ENCODE results near the gene SUPT6H.
A peak's percentile ranks its signal among the peaks of the same experiment; 100 is the strongest.
"Not testable (repeated sequence)": the region's sequence is repeated elsewhere in the genome, so short reads cannot be mapped to it uniquely, and the experiment has no call there.

Gene SUPT6H

GRCh38 chr17:28735913-28736769 lies 74.1 kb downstream of the SUPT6H start:
- DNase-seq (ENCODE audit: low read depth, low spot score) = not testable (repeated sequence)

DNA sequence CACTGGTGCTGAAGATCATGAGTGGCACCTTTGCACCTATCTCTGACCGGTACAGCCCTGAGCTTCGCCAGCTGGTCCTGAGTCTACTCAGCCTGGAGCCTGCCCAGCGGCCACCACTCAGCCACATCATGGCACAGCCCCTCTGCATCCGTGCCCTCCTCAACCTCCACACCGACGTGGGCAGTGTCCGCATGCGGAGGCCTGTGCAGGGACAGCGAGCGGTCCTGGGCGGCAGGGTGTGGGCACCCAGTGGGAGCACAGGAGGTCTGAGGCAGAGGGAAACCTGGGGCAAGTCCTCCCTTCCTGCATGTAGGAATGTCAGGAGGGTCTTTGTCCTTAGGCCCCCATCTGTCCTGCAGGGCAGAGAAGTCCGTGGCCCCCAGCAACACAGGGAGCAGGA lies 75.3 kb downstream of the SUPT6H start:
- DNase-seq (ENCODE audit: low read depth, low spot score) = no peak

GRCh38 chr17:28737770-28738679 lies 76.0 kb downstream of the SUPT6H start:
- DNase-seq (ENCODE audit: low read depth, low spot score) = no peak

GRCh38 chr17:28738680-28739384 lies 76.8 kb downstream of the SUPT6H start:
- no peak for DNase-seq (ENCODE audit: low read depth, low spot score)

DNA sequence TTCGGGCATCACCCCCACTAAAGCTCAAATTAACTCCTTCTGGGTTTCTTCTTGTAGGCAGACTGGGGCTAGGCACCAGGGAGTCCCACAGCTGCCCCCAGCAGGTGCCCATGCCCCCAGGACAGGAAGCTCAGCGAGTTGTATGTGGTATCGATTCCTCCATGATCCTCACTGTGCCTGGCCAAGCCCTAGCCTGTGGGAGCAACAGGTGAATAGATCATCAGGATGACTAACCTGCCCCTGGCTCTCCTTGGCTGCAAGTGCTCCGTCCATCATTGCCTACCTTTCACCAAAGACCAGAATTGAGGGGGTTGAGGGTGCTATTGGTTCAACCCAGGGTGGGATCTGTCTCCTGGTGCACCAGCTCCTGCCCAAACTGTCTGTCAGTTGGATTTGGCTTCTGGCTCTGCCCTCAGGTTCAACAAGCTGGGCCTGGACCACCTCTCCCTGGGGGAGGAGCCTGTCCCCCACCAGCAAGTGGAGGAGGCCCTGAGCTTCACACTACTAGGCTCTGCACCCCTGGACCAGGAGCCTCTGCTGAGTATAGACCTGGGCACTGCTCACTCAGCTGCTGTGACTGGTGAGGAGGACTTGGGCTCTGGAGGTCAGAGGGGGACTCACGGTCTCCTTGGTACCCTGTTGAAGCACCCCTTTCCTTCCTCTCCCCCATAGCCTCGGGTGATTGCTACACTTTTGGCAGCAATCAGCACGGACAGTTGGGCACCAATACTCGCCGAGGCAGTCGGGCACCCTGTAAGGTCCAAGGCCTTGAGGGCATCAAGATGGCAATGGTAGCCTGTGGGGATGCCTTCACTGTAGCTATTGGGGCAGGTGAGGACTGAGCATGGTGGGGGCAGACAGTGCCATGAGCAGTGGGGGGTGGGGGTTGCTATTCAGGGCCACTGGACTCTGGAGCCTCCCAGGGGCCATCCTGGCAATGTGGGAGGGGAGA lies 78.7 kb downstream of the SUPT6H start:
- no peak for DNase-seq (ENCODE audit: low read depth, low spot score)

DNA sequence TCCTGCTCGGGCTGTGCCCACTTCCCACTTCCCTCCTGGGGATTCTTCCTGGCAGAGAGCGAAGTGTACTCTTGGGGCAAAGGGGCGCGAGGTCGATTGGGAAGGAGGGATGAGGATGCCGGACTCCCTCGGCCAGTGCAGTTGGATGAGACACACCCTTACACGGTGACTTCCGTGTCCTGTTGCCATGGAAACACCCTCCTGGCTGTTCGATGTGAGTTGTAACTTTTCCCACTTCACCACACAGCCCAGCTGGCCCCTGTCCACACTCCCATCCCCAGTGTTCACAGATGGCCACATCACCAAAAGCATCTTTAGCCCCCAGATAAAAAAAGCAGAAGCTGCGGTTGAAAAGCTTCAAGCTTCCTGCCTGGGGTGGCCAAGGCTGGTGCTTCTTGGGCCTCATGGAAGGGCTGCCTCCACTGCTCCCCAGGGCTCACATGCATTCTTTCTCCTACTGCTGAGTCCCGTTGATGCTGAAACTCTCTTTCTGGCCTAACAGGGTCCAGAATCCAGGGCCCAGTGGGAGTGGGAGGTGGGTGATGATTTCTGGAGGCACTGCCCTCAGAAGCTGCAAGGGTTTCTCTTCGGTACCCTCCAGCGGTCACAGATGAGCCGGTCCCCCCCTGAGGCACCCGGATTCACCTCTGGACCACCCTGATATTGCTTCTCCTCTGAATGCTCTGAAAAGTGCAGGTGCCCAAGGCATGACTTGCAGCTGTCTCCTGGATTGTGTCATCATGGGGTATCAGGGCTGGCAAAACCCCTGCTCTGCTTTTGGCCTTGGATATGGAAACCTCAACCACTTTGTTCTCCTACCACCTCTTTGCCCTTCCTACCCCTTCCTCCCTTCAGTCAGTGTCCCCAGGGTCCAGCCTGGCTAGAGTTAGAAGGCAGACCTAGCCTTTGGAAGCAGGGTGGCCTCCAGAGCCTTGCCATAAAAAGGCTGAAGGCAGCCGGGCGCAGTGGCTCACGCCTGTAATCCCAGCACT lies 79.6 kb downstream of the SUPT6H start:
- DNase-seq (ENCODE audit: low read depth, low spot score) = no peak

GRCh38 chr17:28743243-28744103 lies 81.5 kb downstream of the SUPT6H start, which contains the start of gene TRAF4:
TRAF4 (plus strand) TSS chr17:28744011; CDS start chr17:28744113, 102 bp downstream.
- peak; percentile 89 for DNase-seq (ENCODE audit: low read depth, low spot score)

DNA sequence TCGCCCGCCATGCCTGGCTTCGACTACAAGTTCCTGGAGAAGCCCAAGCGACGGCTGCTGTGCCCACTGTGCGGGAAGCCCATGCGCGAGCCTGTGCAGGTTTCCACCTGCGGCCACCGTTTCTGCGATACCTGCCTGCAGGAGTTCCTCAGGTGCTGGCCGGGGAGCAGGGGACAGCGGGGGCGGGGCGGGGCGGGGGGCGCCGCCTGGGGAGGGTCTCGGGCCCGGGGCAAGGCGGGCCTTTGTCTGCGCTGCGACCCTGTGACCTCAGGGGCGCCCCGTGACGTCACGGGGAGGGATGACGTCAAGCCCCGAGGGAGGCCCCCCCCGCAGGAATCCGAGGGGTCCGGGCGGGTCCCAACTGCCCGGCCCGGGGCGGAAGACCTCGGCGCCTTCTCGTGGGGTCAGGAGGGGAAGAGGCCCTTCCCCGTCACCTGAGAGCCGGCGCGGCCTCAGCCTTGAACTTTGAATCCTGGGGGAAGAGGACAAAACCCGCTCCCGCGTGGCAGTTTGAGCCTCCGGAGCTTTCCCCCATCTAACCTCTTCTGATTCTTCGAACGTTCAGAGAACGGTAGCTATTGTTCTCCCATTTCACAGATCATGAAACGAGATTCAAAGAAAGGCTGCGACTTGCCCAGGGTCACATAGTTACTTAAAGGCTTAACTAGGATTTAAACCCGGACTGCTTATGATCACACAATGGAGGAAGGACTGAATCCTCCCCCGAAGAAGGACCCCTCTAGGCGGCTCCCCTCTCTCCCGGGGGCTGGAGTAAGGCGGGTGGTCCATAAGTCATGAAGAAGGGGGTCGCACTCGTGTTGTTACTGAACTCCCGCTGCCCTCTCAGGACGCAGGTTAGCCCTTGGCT lies 82.3 kb downstream of the SUPT6H start:
- DNase-seq (ENCODE audit: low read depth, low spot score) = no peak

GRCh38 chr17:28744972-28745785 lies 83.2 kb downstream of the SUPT6H start:
- peak; percentile 56 for DNase-seq (ENCODE audit: low read depth, low spot score)

- no peak for DNase-seq (ENCODE audit: low read depth, low spot score)
These were observed 83.9 kb downstream of the SUPT6H start for GRCh38 chr17:28745786-28746411.

DNA sequence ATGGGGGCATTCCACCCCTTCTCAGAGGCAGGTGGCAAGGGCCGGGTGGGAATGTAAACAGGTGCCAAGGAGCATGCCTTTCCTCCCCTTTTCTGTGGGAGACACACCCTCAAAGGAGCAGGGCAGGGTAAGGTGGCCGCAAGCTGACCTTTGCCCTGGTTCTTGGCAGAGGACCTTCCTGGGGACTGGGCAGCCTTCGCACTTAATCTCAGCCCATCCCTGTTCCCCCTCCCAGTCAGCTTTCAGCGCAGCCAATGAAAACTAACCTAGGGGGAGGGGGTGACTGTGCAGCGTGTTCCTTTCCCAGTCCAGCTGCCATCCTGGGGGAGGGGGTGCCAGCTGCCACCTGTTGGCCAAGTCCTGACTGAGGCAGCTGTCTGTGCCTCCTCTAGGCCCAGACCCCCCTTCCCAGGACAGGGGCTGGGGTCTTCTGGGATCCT lies 84.6 kb downstream of the SUPT6H start:
- no peak for DNase-seq (ENCODE audit: low read depth, low spot score)

DNA sequence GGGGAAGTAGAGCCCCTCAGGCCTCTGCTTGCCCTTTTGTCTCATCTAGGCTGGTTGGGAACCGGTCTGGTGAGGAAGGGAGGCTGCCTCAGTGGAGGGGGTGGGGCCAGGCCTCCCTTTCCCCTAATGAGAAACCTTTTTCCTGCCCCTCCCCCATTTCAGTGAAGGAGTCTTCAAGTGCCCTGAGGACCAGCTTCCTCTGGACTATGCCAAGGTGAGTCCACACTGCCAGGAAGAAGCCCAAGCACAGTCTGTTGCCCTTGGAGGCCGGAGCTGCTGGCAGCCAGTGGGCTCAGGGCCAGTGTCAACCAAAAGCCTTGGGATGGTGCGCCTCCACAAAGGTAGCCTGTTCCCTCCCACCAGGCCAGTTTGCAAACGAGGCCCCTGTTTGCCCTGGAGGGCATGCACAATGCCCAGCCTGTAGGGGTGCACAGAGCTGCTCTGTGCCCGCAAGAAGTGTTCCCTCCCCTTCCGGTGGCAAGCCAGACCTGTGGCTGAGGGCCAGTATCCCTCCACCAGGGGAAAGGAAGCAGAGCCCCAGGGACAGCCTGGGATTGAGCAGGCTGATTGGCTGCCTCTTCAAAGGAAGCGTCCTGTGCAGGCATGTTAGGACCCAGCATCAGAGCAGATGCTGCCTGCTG lies 85.2 kb downstream of the SUPT6H start:
- DNase-seq (ENCODE audit: low read depth, low spot score) = no peak

GRCh38 chr17:28747801-28748750 lies 86.1 kb downstream of the SUPT6H start:
- DNase-seq (ENCODE audit: low read depth, low spot score) = no peak

DNA sequence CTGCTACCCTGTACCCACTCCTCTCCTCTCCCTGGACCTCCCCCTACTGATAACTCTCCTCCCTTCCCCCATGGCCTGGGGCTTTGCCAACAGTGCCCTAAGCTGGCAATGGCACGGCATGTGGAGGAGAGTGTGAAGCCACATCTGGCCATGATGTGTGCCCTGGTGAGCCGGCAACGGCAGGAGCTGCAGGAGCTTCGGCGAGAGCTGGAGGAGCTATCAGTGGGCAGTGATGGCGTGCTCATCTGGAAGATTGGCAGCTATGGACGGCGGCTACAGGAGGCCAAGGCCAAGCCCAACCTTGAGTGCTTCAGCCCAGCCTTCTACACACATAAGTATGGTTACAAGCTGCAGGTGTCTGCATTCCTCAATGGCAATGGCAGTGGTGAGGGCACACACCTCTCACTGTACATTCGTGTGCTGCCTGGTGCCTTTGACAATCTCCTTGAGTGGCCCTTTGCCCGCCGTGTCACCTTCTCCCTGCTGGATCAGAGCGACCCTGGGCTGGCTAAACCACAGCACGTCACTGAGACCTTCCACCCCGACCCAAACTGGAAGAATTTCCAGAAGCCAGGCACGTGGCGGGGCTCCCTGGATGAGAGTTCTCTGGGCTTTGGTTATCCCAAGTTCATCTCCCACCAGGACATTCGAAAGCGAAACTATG lies 87.0 kb downstream of the SUPT6H start:
- no peak for DNase-seq (ENCODE audit: low read depth, low spot score)

Data from iPS DF 19.7 (cell line).